ENCODE measurements around the gene B3GALT5.

DNA sequence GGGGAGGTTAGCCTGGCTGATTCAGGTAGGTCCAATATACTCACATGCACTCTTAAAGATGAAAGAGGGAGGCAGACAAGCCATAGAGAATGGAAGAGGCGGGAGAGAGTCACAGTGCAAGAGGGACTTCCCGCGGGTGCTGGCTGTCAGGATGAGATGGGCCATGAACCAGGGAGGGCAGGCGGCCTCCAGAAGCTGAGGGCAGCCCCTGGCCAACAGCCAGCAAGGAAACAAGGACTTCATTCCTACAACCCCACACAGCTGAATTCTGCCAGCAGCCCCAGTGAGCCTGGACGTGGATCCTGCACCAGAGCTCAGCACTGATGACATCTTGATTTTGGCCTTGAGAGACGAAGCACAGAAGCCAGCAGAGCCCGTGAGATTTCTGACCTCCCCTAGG is 15.1 kb upstream of the B3GALT5 start:
- TF ChIP-seq, protein P1, sequence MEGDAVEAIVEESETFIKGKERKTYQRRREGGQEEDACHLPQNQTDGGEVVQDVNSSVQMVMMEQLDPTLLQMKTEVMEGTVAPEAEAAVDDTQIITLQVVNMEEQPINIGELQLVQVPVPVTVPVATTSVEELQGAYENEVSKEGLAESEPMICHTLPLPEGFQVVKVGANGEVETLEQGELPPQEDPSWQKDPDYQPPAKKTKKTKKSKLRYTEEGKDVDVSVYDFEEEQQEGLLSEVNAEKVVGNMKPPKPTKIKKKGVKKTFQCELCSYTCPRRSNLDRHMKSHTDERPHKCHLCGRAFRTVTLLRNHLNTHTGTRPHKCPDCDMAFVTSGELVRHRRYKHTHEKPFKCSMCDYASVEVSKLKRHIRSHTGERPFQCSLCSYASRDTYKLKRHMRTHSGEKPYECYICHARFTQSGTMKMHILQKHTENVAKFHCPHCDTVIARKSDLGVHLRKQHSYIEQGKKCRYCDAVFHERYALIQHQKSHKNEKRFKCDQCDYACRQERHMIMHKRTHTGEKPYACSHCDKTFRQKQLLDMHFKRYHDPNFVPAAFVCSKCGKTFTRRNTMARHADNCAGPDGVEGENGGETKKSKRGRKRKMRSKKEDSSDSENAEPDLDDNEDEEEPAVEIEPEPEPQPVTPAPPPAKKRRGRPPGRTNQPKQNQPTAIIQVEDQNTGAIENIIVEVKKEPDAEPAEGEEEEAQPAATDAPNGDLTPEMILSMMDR (IDR thresholded peaks at IDR 0.05), result no peak
- TF ChIP-seq POLR2A (IDR thresholded peaks at IDR 0.05) (no peak), POLR2AphosphoS5 (IDR thresholded peaks at IDR 0.05) (no peak), EP300 (IDR thresholded peaks at IDR 0.05) (no peak)
